Motor neuron (in vitro differentiated cells): ENCODE measurements around the gene FLYWCH1. TPM values are rescaled to one million over a fixed set of nuclear protein-coding genes. Genes with fewer than 3 reads are reported as not detected.

ENCODE experiments used
- ATAC-seq, 8 experiments: fragments of 200-7000 bp; cut with Tn5 transposase; replicated peaks in 6 of 8; 2 replicates each; pipeline ENCODE4 v1.8.0; 2021; ENCODE audit warnings: mild to moderate bottlenecking in 8 of 8, moderate library complexity in 8 of 8
- H3K27ac ChIP-seq, 2 donors: fragments of 250-450 bp; sonication (Bioruptor Pico); 2 replicates each; pipeline ENCODE4 v1.9.0; 2021; ENCODE audit warnings: antibody characterized with exemption in 2 of 2, mild to moderate bottlenecking in 2 of 2, moderate library complexity in 1 of 2
- H3K4me1 ChIP-seq, 2 donors: fragments of 250-450 bp; sonication (Bioruptor Pico); replicated peaks in 1 of 2; 2 replicates each; pipeline ENCODE4 v1.6.1; 2021; ENCODE audit warnings: antibody characterized with exemption in 2 of 2, mild to moderate bottlenecking in 2 of 2, moderate library complexity in 1 of 2
- H3K4me3 ChIP-seq, 5 donors: fragments of 250-450 bp; sonication (Bioruptor Pico); 2 replicates each; pipeline ENCODE4 v1.9.0; 2021; ENCODE audit warnings: antibody characterized with exemption in 5 of 5, mild to moderate bottlenecking in 5 of 5, moderate library complexity in 4 of 5
- WGBS, 10 experiments: fragments of 450-650 bp; shearing (Covaris generic); methylation state at CpG; one replicate each; pipeline ENCODE4 v1.0.0; 2022; 5-methylcytosine and 5-hydroxymethylcytosine counted together
- in situ Hi-C, 9 experiments: fragments of 400-800 bp; cut with MboI; loops; one replicate each; pipeline ENCODE4 v1.15.0; 2021; ENCODE audit warnings: low sequenced_read_pairs in 9 of 9, low pct_unique_long_range_greater_than_20kb in 2 of 9; ENCODE audit not compliant: unreplicated experiment in 9 of 9
- total RNA-seq, 8 experiments: library from RNA; unstranded; fragments of 300-600 nt; gene quantifications; 2 replicates each; pipeline versions ENCODE4 v1.2.3 to v1.2.4, GENCODE V29; 2022

FLYWCH1 gene
- total RNA-seq, 8 experiments from 2014 or later, result 15.0 to 55.9 (median 23.0) TPM

GRCh38 chr16:2966808-2967191 lies 55.1 kb downstream of the FLYWCH1 start:
- peaks cover 14 to 24% of the 10 kb centered on the region in 2 donors for H3K4me1 ChIP-seq
- in situ Hi-C loops, result no loop called here
- H3K27ac ChIP-seq, result no peak overlapping the region
- no peak overlapping the region for H3K4me3 ChIP-seq
- no peak for ATAC-seq
- no CpG with 5 or more reads among the region's 46 CpGs for WGBS, 10 experiments

- WGBS, 10 experiments, result no CpG with 5 or more reads among the region's 51 CpGs
- ATAC-seq, result no peak
- in situ Hi-C loops, result no loop called here
- Histone ChIP-seq H3K27ac (no peak overlapping the region), H3K4me3 (no peak overlapping the region), H3K4me1 (peaks cover 14 to 24% of the 10 kb centered on the region in 2 donors)
Observed at GRCh38 chr16:2967211-2967631, 55.5 kb downstream of the FLYWCH1 start.

- H3K4me3 ChIP-seq, result no peak overlapping the region
Observed at GRCh38 chr16:2967721-2968161, 56.0 kb downstream of the FLYWCH1 start.

GRCh38 chr16:2968368-2968737 lies 56.6 kb downstream of the FLYWCH1 start:
- peak in 3 of 8 experiments; percentile 35 to 49 (median 48) for ATAC-seq
- in situ Hi-C loops, result no loop called here
- WGBS, 10 experiments, result 0 to 35% (median 2%) methylated on average over 1 to 9 of the region's 18 CpGs; no CpG with 5 or more reads in 5 of the 10 experiments
- Histone ChIP-seq H3K4me3 (peak overlapping the region; percentile 50 to 97 (median 84)), H3K27ac (no peak overlapping the region), H3K4me1 (peaks cover 10 to 16% of the 10 kb centered on the region in 2 donors)

More at GRCh38 chr16:2967721-2968161, 56.0 kb downstream of the FLYWCH1 start:
- WGBS, 10 experiments, result 71% methylated on average over 15 of the region's 33 CpGs; no CpG with 5 or more reads in 9 of the 10 experiments
- peaks cover 14 to 22% of the 10 kb centered on the region in 2 donors for H3K4me1 ChIP-seq
- in situ Hi-C loops, result no loop called here
- no peak overlapping the region for H3K27ac ChIP-seq
- no peak for ATAC-seq

GRCh38 chr16:2968738-2969544 lies 57.2 kb downstream of the FLYWCH1 start, which contains the start of gene PAQR4:
PAQR4 (plus strand) TSS chr16:2969348; CDS start chr16:2969675, 327 bp downstream.
- 0 to 7% (median 0%) methylated on average over 1 to 6 of the region's 98 CpGs; no CpG with 5 or more reads in 5 of the 10 experiments for WGBS, 10 experiments
- H3K4me3 ChIP-seq, result peak within 1 kb of the TSS; percentile 50 to 97 (median 84)
- peaks cover 8 to 16% of the 10 kb centered on the region in 2 donors for H3K4me1 ChIP-seq
- peak within 1 kb of the TSS; percentile 44 to 66 for H3K27ac ChIP-seq
- peak; percentile 72 to 82 (median 76) for ATAC-seq
- in situ Hi-C loops, result no loop called here

- H3K4me1 ChIP-seq, result peaks cover 8 to 16% of the 10 kb centered on the region in 2 donors
- in situ Hi-C loops, result no loop called here
- 0 to 9% (median 0%) methylated on average over 1 to 15 of the region's 83 CpGs; no CpG with 5 or more reads in 4 of the 10 experiments for WGBS, 10 experiments
- peak overlapping the region; percentile 50 to 97 (median 84) for H3K4me3 ChIP-seq
- H3K27ac ChIP-seq, result peak overlapping the region; percentile 44 to 66
- ATAC-seq, result peak; percentile 1 to 36 (median 8)
Observed at GRCh38 chr16:2969545-2970521, 58.1 kb downstream of the FLYWCH1 start.

- Histone ChIP-seq H3K27ac (no peak overlapping the region), H3K4me3 (peak overlapping the region; percentile 50 to 97 (median 84)), H3K4me1 (peaks cover 8 to 13% of the 10 kb centered on the region in 2 donors)
- in situ Hi-C loops, result no loop called here
- 78 to 88% (median 79%) methylated on average over 2 to 4 of the region's 6 CpGs; no CpG with 5 or more reads in 7 of the 10 experiments for WGBS, 10 experiments
- ATAC-seq, result no peak
Observed at GRCh38 chr16:2970563-2970962, 58.8 kb downstream of the FLYWCH1 start.

- Histone ChIP-seq H3K4me3 (no peak overlapping the region), H3K27ac (no peak overlapping the region), H3K4me1 (peaks cover 8 to 13% of the 10 kb centered on the region in 2 donors)
- 91 to 100% (median 96%) methylated on average over 3 to 18 of the region's 35 CpGs; no CpG with 5 or more reads in 6 of the 10 experiments for WGBS, 10 experiments
- ATAC-seq, result no peak
- in situ Hi-C loops, result no loop called here
Observed at GRCh38 chr16:2971134-2971984, 59.6 kb downstream of the FLYWCH1 start.

- Histone ChIP-seq H3K4me3 (no peak overlapping the region), H3K27ac (no peak overlapping the region), H3K4me1 (peaks cover 8 to 13% of the 10 kb centered on the region in 2 donors)
- 57 to 100% (median 81%) methylated on average over 1 to 5 of the region's 15 CpGs; no CpG with 5 or more reads in 4 of the 10 experiments for WGBS, 10 experiments
- in situ Hi-C loops, result no loop called here
- ATAC-seq, result no peak
Observed at GRCh38 chr16:2971985-2972784, 60.5 kb downstream of the FLYWCH1 start.

- Histone ChIP-seq H3K4me3 (no peak overlapping the region), H3K4me1 (peaks cover 8 to 13% of the 10 kb centered on the region in 2 donors), H3K27ac (no peak overlapping the region)
- WGBS, 10 experiments, result 100% methylated on average over 2 of the region's 5 CpGs; no CpG with 5 or more reads in 9 of the 10 experiments
- ATAC-seq, result no peak
- in situ Hi-C loops, result no loop called here
Observed at GRCh38 chr16:2973093-2973492, 61.4 kb downstream of the FLYWCH1 start.

GRCh38 chr16:2973605-2974318 lies 62.0 kb downstream of the FLYWCH1 start:
- no peak for ATAC-seq
- no peak overlapping the region for H3K4me3 ChIP-seq
- H3K4me1 ChIP-seq, result peaks cover 8% of the 10 kb centered on the region in 2 donors
- no peak overlapping the region for H3K27ac ChIP-seq
- 87 to 93% (median 87%) methylated on average over 3 to 4 of the region's 17 CpGs; no CpG with 5 or more reads in 7 of the 10 experiments for WGBS, 10 experiments
- in situ Hi-C loops, result no loop called here
